GM23338 (cell line): ENCODE measurements around the gene FCRLA. TPM values are rescaled to one million over a fixed set of nuclear protein-coding genes. Genes with fewer than 3 reads are reported as not detected.

Experiments
- ATAC-seq: fragments of 200-7000 bp; cut with Tn5 transposase; 3 replicates; pipeline ENCODE4 v1.9.1; 2020
- DNase-seq: peaks from one replicate; pipeline ENCODE4 v3.0.0-alpha.2; 2015; ENCODE audit warnings: low spot score
- H2AFZ ChIP-seq: fragments of 200-600 bp; sonication (generic); 2 replicates; pipeline ENCODE4 v1.8.0; 2016; ENCODE audit warnings: antibody characterized with exemption, mild to moderate bottlenecking, moderate library complexity
- H3F3A ChIP-seq: fragments of 200-600 bp; sonication (generic); replicated peaks from 2 replicates; pipeline ENCODE4 v1.8.0; 2017; ENCODE audit warnings: antibody characterized with exemption, mixed run types, low read depth
- H3K27ac ChIP-seq: fragments of 200-600 bp; sonication (generic); 2 replicates; pipeline ENCODE4 v1.6.1; 2016; ENCODE audit warnings: low read depth
- H3K27me3 ChIP-seq: fragments of 200-600 bp; sonication (generic); 2 replicates; pipeline ENCODE4 v1.8.0; 2016; ENCODE audit warnings: mild to moderate bottlenecking, mixed run types, moderate library complexity; ENCODE audit not compliant: insufficient read depth
- H3K36me3 ChIP-seq: fragments of 200-600 bp; sonication (generic); 2 replicates; pipeline ENCODE4 v1.8.0; 2016; ENCODE audit warnings: mild to moderate bottlenecking; ENCODE audit not compliant: insufficient read depth
- H3K4me1 ChIP-seq: fragments of 200-600 bp; sonication (generic); 2 replicates; pipeline ENCODE4 v1.8.0; 2016; ENCODE audit warnings: mild to moderate bottlenecking, moderate library complexity; ENCODE audit not compliant: insufficient read depth
- H3K4me2 ChIP-seq: fragments of 200-600 bp; sonication (generic); 2 replicates; pipeline ENCODE4 v1.7.1; 2017; ENCODE audit warnings: mixed run types
- H3K4me3 ChIP-seq: fragments of 200-600 bp; sonication (generic); 2 replicates; pipeline ENCODE4 v1.6.1; 2016; ENCODE audit warnings: mixed run types
- H3K79me2 ChIP-seq: fragments of 200-600 bp; sonication (generic); replicated peaks from 2 replicates; pipeline ENCODE4 v1.8.0; 2017; ENCODE audit warnings: mild to moderate bottlenecking; ENCODE audit not compliant: insufficient read depth
- H3K9me2 ChIP-seq: fragments of 200-600 bp; sonication (generic); 2 replicates; pipeline ENCODE4 v1.8.0; 2017; ENCODE audit not compliant: insufficient read depth
- H4K20me1 ChIP-seq: fragments of 200-600 bp; sonication (generic); replicated peaks from 2 replicates; pipeline ENCODE4 v1.8.0; 2017; ENCODE audit warnings: mild to moderate bottlenecking; ENCODE audit not compliant: insufficient read depth
- H3K27ac Mint-ChIP-seq: 2 replicates; pipeline ENCODE4 v1.8.0; 2020; ENCODE audit warnings: inconsistent platforms, mild to moderate bottlenecking, moderate library complexity, mixed read lengths
- H3K27me3 Mint-ChIP-seq: 3 replicates; pipeline ENCODE4 v1.8.0; 2022; ENCODE audit warnings: low read depth, mild to moderate bottlenecking, moderate library complexity, mixed read lengths, inconsistent platforms; ENCODE audit not compliant: insufficient read depth, poor library complexity
- H3K36me3 Mint-ChIP-seq: 3 replicates; pipeline ENCODE4 v1.8.0; 2021; ENCODE audit warnings: low read depth, mild to moderate bottlenecking, inconsistent platforms, moderate library complexity, mixed read lengths
- H3K4me1 Mint-ChIP-seq: 3 replicates; pipeline ENCODE4 v1.8.0; 2020; ENCODE audit warnings: mild to moderate bottlenecking, inconsistent platforms, mixed read lengths
- H3K4me3 Mint-ChIP-seq: 3 replicates; pipeline ENCODE4 v1.8.0; 2021; ENCODE audit warnings: moderate library complexity, mild to moderate bottlenecking, inconsistent platforms, mixed read lengths
- H3K9me3 Mint-ChIP-seq: 3 replicates; pipeline ENCODE4 v1.8.0; 2020; ENCODE audit warnings: moderate library complexity, mild to moderate bottlenecking, inconsistent platforms, mixed read lengths
- ZNF114 ChIP-seq: fragments of 250-450 bp; sonication (Bioruptor Pico); IDR thresholded peaks from 2 replicates; pipeline ENCODE4 v1.5.0; 2020; ENCODE audit warnings: mild to moderate bottlenecking, moderate library complexity
- polyA plus RNA-seq: library from polyadenylated mRNA; unstranded; fragments of >200 nt; fragmentation: Nextera tagmentation; extraction: Ambion mirVana; gene quantifications from 2 replicates; pipeline ENCODE4 v1.2.1, GENCODE V29; 2016
- total RNA-seq: library from RNA; depleted of rRNA; stranded (reverse); fragments of >200 nt; shearing (Covaris generic); gene quantifications from 2 replicates; pipeline ENCODE4 v1.2.3, GENCODE V29; 2014
- TF ChIP-seq, protein P1 (sequence below): fragments of 250-450 bp; sonication (Bioruptor Pico); IDR thresholded peaks from 2 replicates; pipeline ENCODE4 v1.5.0; 2020; ENCODE audit warnings: mild to moderate bottlenecking, moderate library complexity
- TF ChIP-seq, protein P2 (sequence below): IDR thresholded peaks from one replicate; pipeline ENCODE4 v1.6.1; 2018; ENCODE audit warnings: antibody characterized with exemption; ENCODE audit not compliant: unreplicated experiment
- TF ChIP-seq, protein P3 (sequence below), 2 experiments: fragments of 200-600 bp in 1 of 2; sonication (generic) in 1 of 2; conservative IDR thresholded peaks; 2 replicates each; pipeline versions ENCODE4 v1.5.1 to v1.6.1; 2016 to 2017; ENCODE audit warnings: antibody characterized with exemption in 2 of 2, low read depth in 2 of 2, mild to moderate bottlenecking in 2 of 2, moderate library complexity in 1 of 2

FCRLA gene
- total and polyA plus RNA-seq, 2 experiments from 2014 or later = 0.24 TPM; not detected in 1

DNA sequence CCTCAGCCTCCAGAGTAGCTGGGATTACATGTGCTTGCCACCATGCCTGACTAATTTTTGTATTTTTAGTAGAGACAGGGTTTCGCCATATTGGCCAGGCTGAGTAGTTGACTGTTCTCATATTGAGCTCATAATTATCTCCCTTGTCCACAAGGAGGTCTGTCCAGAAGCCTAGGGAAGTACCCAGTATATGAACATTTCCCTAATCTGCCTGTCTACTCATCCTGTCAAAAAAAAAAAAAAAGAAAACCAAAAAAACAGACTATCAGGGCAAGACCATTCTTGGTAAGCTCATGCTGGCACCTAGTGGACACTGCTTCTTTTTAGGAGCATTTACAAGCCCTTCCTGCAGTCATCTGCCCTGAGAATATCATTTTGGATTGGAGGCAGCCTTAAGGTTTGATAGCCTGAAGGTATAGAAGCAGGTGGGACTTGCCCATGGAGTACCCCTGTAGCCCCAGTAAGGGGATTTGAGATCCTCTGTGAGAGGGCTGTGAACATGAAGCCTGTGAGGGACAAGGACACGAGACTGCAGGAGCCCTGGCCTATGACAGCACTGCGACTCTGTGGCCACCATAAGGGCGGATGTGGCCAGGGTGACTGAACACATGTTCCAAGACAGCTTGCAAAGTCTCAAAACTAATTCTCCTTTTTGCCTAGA lies 31.7 kb downstream of the FCRLA start:
- TF ChIP-seq ZNF114 (CRISPR knock-in tag) = no peak
- TF ChIP-seq, protein P1, sequence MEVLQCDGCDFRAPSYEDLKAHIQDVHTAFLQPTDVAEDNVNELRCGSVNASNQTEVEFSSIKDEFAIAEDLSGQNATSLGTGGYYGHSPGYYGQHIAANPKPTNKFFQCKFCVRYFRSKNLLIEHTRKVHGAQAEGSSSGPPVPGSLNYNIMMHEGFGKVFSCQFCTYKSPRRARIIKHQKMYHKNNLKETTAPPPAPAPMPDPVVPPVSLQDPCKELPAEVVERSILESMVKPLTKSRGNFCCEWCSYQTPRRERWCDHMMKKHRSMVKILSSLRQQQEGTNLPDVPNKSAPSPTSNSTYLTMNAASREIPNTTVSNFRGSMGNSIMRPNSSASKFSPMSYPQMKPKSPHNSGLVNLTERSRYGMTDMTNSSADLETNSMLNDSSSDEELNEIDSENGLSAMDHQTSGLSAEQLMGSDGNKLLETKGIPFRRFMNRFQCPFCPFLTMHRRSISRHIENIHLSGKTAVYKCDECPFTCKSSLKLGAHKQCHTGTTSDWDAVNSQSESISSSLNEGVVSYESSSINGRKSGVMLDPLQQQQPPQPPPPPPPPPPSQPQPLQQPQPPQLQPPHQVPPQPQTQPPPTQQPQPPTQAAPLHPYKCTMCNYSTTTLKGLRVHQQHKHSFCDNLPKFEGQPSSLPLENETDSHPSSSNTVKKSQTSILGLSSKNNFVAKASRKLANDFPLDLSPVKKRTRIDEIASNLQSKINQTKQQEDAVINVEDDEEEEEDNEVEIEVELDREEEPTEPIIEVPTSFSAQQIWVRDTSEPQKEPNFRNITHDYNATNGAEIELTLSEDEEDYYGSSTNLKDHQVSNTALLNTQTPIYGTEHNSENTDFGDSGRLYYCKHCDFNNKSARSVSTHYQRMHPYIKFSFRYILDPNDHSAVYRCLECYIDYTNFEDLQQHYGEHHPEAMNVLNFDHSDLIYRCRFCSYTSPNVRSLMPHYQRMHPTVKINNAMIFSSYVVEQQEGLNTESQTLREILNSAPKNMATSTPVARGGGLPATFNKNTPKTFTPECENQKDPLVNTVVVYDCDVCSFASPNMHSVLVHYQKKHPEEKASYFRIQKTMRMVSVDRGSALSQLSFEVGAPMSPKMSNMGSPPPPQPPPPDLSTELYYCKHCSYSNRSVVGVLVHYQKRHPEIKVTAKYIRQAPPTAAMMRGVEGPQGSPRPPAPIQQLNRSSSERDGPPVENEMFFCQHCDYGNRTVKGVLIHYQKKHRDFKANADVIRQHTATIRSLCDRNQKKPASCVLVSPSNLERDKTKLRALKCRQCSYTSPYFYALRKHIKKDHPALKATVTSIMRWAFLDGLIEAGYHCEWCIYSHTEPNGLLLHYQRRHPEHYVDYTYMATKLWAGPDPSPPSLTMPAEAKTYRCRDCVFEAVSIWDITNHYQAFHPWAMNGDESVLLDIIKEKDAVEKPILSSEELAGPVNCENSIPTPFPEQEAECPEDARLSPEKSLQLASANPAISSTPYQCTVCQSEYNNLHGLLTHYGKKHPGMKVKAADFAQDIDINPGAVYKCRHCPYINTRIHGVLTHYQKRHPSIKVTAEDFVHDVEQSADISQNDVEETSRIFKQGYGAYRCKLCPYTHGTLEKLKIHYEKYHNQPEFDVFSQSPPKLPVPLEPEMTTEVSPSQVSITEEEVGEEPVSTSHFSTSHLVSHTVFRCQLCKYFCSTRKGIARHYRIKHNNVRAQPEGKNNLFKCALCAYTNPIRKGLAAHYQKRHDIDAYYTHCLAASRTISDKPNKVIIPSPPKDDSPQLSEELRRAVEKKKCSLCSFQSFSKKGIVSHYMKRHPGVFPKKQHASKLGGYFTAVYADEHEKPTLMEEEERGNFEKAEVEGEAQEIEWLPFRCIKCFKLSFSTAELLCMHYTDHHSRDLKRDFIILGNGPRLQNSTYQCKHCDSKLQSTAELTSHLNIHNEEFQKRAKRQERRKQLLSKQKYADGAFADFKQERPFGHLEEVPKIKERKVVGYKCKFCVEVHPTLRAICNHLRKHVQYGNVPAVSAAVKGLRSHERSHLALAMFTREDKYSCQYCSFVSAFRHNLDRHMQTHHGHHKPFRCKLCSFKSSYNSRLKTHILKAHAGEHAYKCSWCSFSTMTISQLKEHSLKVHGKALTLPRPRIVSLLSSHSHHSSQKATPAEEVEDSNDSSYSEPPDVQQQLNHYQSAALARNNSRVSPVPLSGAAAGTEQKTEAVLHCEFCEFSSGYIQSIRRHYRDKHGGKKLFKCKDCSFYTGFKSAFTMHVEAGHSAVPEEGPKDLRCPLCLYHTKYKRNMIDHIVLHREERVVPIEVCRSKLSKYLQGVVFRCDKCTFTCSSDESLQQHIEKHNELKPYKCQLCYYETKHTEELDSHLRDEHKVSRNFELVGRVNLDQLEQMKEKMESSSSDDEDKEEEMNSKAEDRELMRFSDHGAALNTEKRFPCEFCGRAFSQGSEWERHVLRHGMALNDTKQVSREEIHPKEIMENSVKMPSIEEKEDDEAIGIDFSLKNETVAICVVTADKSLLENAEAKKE (CRISPR knock-in tag) = no peak
- TF ChIP-seq, protein P2, sequence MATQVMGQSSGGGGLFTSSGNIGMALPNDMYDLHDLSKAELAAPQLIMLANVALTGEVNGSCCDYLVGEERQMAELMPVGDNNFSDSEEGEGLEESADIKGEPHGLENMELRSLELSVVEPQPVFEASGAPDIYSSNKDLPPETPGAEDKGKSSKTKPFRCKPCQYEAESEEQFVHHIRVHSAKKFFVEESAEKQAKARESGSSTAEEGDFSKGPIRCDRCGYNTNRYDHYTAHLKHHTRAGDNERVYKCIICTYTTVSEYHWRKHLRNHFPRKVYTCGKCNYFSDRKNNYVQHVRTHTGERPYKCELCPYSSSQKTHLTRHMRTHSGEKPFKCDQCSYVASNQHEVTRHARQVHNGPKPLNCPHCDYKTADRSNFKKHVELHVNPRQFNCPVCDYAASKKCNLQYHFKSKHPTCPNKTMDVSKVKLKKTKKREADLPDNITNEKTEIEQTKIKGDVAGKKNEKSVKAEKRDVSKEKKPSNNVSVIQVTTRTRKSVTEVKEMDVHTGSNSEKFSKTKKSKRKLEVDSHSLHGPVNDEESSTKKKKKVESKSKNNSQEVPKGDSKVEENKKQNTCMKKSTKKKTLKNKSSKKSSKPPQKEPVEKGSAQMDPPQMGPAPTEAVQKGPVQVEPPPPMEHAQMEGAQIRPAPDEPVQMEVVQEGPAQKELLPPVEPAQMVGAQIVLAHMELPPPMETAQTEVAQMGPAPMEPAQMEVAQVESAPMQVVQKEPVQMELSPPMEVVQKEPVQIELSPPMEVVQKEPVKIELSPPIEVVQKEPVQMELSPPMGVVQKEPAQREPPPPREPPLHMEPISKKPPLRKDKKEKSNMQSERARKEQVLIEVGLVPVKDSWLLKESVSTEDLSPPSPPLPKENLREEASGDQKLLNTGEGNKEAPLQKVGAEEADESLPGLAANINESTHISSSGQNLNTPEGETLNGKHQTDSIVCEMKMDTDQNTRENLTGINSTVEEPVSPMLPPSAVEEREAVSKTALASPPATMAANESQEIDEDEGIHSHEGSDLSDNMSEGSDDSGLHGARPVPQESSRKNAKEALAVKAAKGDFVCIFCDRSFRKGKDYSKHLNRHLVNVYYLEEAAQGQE = no peak
- TF ChIP-seq, protein P3, sequence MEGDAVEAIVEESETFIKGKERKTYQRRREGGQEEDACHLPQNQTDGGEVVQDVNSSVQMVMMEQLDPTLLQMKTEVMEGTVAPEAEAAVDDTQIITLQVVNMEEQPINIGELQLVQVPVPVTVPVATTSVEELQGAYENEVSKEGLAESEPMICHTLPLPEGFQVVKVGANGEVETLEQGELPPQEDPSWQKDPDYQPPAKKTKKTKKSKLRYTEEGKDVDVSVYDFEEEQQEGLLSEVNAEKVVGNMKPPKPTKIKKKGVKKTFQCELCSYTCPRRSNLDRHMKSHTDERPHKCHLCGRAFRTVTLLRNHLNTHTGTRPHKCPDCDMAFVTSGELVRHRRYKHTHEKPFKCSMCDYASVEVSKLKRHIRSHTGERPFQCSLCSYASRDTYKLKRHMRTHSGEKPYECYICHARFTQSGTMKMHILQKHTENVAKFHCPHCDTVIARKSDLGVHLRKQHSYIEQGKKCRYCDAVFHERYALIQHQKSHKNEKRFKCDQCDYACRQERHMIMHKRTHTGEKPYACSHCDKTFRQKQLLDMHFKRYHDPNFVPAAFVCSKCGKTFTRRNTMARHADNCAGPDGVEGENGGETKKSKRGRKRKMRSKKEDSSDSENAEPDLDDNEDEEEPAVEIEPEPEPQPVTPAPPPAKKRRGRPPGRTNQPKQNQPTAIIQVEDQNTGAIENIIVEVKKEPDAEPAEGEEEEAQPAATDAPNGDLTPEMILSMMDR (conservative IDR thresholded peaks at IDR 0.05; ENCODE audit: low read depth in 2 of 2) = peak; percentile 68 to 89
- no peaks in the 10 kb centered on the region for H3F3A ChIP-seq
- no peak overlapping the region for H3K27ac Mint-ChIP-seq
- peaks cover 37% of the 10 kb centered on the region for H3K4me1 Mint-ChIP-seq
- peaks cover 19% of the 10 kb centered on the region for H3K4me1 ChIP-seq
- H3K9me2 ChIP-seq = no peaks in the 10 kb centered on the region
- ATAC-seq (peak; percentile 65), DNase-seq (peak; percentile 79)
- H3K36me3 Mint-ChIP-seq = no peaks in the 10 kb centered on the region
- no peaks in the 10 kb centered on the region for H3K79me2 ChIP-seq
- no peak overlapping the region for H3K27ac ChIP-seq
- no peak overlapping the region for H2AFZ ChIP-seq
- no peak overlapping the region for H3K4me3 Mint-ChIP-seq
- H3K4me3 ChIP-seq = no peak overlapping the region
- no peaks in the 10 kb centered on the region for H3K27me3 ChIP-seq
- no peaks in the 10 kb centered on the region for H3K27me3 Mint-ChIP-seq
- H3K36me3 ChIP-seq = no peaks in the 10 kb centered on the region
- H3K9me3 Mint-ChIP-seq = no peaks in the 10 kb centered on the region; the same call in 2 of the 3 replicates
- no peaks in the 10 kb centered on the region for H4K20me1 ChIP-seq
- no peak overlapping the region for H3K4me2 ChIP-seq
